ENCODE data around the gene TIAM1. TPM values are rescaled to one million over a fixed set of nuclear protein-coding genes. Genes with fewer than 3 reads are reported as not detected.

TIAM1 gene
- total RNA-seq, 1 experiment from 2014 or later = 28.7 TPM

- TF ChIP-seq E2F4 (CRISPR knock-in tag; IDR thresholded peaks at IDR 0.05; ENCODE audit: borderline replicate concordance, low read depth) = no peak
- TF ChIP-seq, protein P1, sequence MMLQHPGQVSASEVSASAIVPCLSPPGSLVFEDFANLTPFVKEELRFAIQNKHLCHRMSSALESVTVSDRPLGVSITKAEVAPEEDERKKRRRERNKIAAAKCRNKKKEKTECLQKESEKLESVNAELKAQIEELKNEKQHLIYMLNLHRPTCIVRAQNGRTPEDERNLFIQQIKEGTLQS (CRISPR knock-in tag; conservative IDR thresholded peaks at IDR 0.05) = no peak
- no peak for TF ChIP-seq KAT7 (CRISPR knock-in tag; IDR thresholded peaks at IDR 0.05; ENCODE audit: borderline replicate concordance)
- no peak for TF ChIP-seq ZNF671 (CRISPR knock-in tag; IDR thresholded peaks at IDR 0.05)
- no peak for TF ChIP-seq SMAD4 (CRISPR knock-in tag; IDR thresholded peaks at IDR 0.05)
- TF ChIP-seq AFF4 (CRISPR knock-in tag; IDR thresholded peaks at IDR 0.05; ENCODE audit: borderline replicate concordance) = no peak
- TF ChIP-seq MXD4 (CRISPR knock-in tag; IDR thresholded peaks at IDR 0.05; ENCODE audit: borderline replicate concordance) = no peak
- no peak for TF ChIP-seq ATF1 (CRISPR knock-in tag; IDR thresholded peaks at IDR 0.05)
- TF ChIP-seq ZNF416 (CRISPR knock-in tag; IDR thresholded peaks at IDR 0.05) = no peak
- TF ChIP-seq ZBTB21 (CRISPR knock-in tag; IDR thresholded peaks at IDR 0.05; ENCODE audit: borderline replicate concordance) = no peak
- no peak for TF ChIP-seq CREB1 (CRISPR knock-in tag; IDR thresholded peaks at IDR 0.05)
Observed at GRCh38 chr21:31136891-31137290, 207.2 kb downstream of the TIAM1 start (continued).

- DNase-seq (ENCODE audit: low spot score) (no peak), ATAC-seq (no peak)
- Mint-ChIP-seq H3K4me3 (no peak overlapping the region), H3K27me3 (ENCODE audit: low read depth) (no peaks in the 10 kb centered on the region), H3K27ac (no peak overlapping the region), H3K4me1 (peaks cover 17% of the 10 kb centered on the region), H3K36me3 (peaks cover 45% of the 10 kb centered on the region), H3K9me3 (no peaks in the 10 kb centered on the region)
- ChIA-PET CTCF (no interaction called here), POLR2A (no interaction called here)
- TF ChIP-seq ZNF219 (CRISPR knock-in tag; IDR thresholded peaks at IDR 0.05; ENCODE audit: borderline replicate concordance) (no peak), ZBTB43 (CRISPR knock-in tag; IDR thresholded peaks at IDR 0.05) (no peak), E2F5 (CRISPR knock-in tag; IDR thresholded peaks at IDR 0.05) (no peak), FOXK1 (CRISPR knock-in tag; IDR thresholded peaks at IDR 0.05) (no peak), MYBL2 (CRISPR knock-in tag; IDR thresholded peaks at IDR 0.05) (no peak), ETV6 (CRISPR knock-in tag; IDR thresholded peaks at IDR 0.05) (no peak), ESRRA (CRISPR knock-in tag; IDR thresholded peaks at IDR 0.05; ENCODE audit: borderline replicate concordance) (no peak), ZNF263 (CRISPR knock-in tag; IDR thresholded peaks at IDR 0.05; ENCODE audit: low read depth) (no peak), NR1H2 (CRISPR knock-in tag; IDR thresholded peaks at IDR 0.05) (no peak), ATF1 (CRISPR knock-in tag; IDR thresholded peaks at IDR 0.05) (no peak), SP1 (CRISPR knock-in tag; conservative IDR thresholded peaks at IDR 0.05) (no peak)
- TF ChIP-seq, protein P2, sequence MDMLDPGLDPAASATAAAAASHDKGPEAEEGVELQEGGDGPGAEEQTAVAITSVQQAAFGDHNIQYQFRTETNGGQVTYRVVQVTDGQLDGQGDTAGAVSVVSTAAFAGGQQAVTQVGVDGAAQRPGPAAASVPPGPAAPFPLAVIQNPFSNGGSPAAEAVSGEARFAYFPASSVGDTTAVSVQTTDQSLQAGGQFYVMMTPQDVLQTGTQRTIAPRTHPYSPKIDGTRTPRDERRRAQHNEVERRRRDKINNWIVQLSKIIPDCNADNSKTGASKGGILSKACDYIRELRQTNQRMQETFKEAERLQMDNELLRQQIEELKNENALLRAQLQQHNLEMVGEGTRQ (CRISPR knock-in tag; IDR thresholded peaks at IDR 0.05) = no peak
- TF ChIP-seq, protein P3, sequence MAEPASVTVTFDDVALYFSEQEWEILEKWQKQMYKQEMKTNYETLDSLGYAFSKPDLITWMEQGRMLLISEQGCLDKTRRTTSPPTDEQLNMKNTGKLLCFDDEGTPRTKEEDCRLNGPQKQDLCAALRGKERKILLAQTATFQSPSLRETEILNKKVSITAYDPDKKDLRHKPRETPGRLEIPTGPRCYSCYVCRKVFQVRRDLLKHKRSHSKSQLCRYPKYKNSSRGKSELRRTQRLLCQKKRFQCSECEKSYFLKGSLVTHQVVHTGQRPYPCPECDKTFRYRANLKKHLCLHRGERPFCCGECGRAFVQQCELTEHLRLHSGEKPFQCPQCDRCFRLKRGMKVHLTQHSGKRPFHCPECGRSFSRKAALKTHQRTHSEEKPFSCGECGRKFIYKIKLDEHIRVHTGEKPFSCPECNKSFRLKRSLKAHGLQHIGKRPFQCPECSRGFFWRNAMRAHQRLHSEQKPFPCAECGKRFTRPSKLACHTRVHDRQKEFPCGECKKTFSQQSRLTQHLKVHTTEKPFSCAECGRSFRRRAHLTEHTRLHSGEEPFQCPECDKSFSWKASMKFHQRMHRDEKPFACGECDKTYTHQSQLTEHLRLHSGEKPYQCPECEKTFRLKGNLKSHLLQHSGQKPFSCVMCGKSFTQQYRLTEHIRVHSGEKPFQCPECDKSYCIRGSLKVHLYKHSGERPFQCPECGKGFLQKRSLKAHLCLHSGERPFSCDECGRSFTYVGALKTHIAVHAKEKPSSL (CRISPR knock-in tag; conservative IDR thresholded peaks at IDR 0.05) = no peak
Observed at GRCh38 chr21:31135531-31136184, 208.4 kb downstream of the TIAM1 start.

Data from WTC11 (cell line).